Fibroblast of the aortic adventitia (primary cell): ENCODE measurements around the gene MCL1. TPM values are rescaled to one million over a fixed set of nuclear protein-coding genes. Genes with fewer than 3 reads are reported as not detected.

Source experiments
- DNase-seq: peaks from one replicate; pipeline ENCODE4 v3.0.0-alpha.2; 2010; ENCODE audit warnings: low read depth
- H3K4me3 ChIP-seq: 2 replicates; pipeline ENCODE4 v1.5.1; 2011; ENCODE audit warnings: low read depth, mild to moderate bottlenecking, control low read depth, low read length, moderate library complexity
- CTCF ChIP-seq: IDR thresholded peaks from 2 replicates; pipeline ENCODE4 v1.5.1; 2011; ENCODE audit warnings: mild to moderate bottlenecking, low read length, control low read depth, inconsistent platforms; ENCODE audit not compliant: insufficient read depth
- small RNA-seq: library from RNA; depleted of rRNA; stranded (forward); fragments of <200 nt; gene quantifications from one replicate; pipeline ENCODE3, GENCODE V24; 2012
- total RNA-seq: library from RNA; depleted of rRNA; stranded (reverse); fragments of >200 nt; gene quantifications from 2 replicates; pipeline ENCODE4 v1.2.3, GENCODE V29; 2012; ENCODE audit warnings: low replicate concordance

MCL1 gene
- total RNA-seq, 1 donor, result 212 TPM

DNA sequence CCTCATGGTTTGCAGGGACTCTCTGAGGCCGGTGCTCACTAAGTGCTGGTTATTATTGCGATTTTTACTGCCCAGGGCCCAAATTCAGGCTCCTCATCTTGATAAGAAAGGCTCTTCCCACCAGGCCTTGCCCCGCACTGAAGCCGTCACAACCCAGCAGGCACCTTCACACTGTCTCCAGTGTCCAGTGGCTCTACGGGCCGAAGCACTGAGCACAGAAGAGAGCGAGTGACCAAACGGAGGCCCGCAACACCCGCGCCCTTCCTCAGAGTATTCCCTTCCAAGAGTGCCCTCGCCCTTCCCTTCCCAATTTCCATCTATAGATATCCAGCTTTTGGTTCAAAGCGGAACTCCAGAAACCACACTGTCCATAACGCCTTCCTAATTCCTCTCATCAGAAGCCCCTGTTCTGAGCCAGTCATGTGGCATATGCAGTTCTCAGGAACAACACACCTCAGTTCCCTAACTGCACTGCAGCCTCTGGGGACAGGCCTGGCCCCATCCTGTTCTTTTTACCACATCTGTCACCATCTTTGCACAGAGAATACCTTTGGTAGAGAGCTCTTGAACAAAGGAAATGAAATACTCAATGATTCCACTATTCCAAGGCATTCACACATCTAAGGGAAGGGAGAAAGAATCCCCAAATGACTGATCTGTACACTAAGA lies 48.8 kb downstream of the MCL1 start:
- TF ChIP-seq CTCF, result no peak
- H3K4me3 ChIP-seq, result no peak overlapping the region

GRCh38 chr1:150529017-150529416 lies 50.4 kb downstream of the MCL1 start:
- peak; percentile 83 for DNase-seq
- H3K4me3 ChIP-seq, result no peak overlapping the region
- no peak for TF ChIP-seq CTCF

More for the DNA sequence above, 48.8 kb downstream of the MCL1 start:
- no peak for DNase-seq

DNA sequence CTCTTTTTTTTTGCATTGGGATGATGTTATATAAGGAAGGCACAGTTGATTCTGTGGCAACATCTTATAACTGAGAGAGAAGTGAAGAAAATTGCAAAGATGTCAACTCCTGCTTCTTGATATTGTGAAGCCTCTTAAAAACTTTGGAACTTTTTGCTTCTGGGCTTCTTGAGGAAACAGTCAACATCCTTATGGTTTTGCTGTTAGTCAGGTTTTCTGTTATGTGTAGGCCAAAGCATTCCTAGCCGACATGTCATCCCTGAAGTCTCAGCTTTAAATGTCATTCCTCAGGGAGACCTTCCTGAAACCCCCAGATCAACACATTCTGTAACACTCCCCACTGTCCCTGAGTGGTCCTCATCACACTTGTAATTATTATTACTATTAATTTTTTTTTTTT lies 51.2 kb downstream of the MCL1 start:
- DNase-seq, result peak; percentile 63
- no peak overlapping the region for H3K4me3 ChIP-seq
- TF ChIP-seq CTCF, result no peak

- TF ChIP-seq CTCF, result no peak
- H3K4me3 ChIP-seq, result no peak overlapping the region
- DNase-seq, result no peak
Measured at GRCh38 chr1:150525348-150525747, 54.1 kb downstream of the MCL1 start.

Small RNAs within 50 kb of the gene (small RNA-seq; reads per million reads assigned to genes)
- gene MIR4257 (not detected), gene RF00015 (not detected), gene RF00561 (not detected), gene RN7SL473P (not detected), gene RN7SL600P (0.25 reads per million)

Other genes with a start within 250 kb of the MCL1 start
- 12.2 and 19.3 TPM in 2 replicates for gene RPRD2, start 215.5 kb downstream of the MCL1 start, total RNA-seq
- gene TARS2, start 92.2 kb downstream of the MCL1 start, total RNA-seq, result 9.8 and 15.9 TPM in 2 replicates
- gene ECM1, start 71.5 kb downstream of the MCL1 start, total RNA-seq, result 8.0 and 45.2 TPM in 2 replicates
- gene FALEC, start 63.9 kb downstream of the MCL1 start, total RNA-seq, result not detected in 2 replicates
- gene ADAMTSL4, start 30.2 kb downstream of the MCL1 start, total RNA-seq, result 11.9 and 13.0 TPM in 2 replicates
- 82.1 and 156 TPM in 2 replicates for gene ENSA, start 50.0 kb upstream of the MCL1 start, total RNA-seq
- gene GOLPH3L, start 117.5 kb upstream of the MCL1 start, total RNA-seq, result 12.8 and 30.1 TPM in 2 replicates
- not detected in 2 replicates for gene HORMAD1, start 141.3 kb upstream of the MCL1 start, total RNA-seq
- gene CTSS, start 186.2 kb upstream of the MCL1 start, total RNA-seq, result 2.3 and 31.6 TPM in 2 replicates
- gene CTSK, start 228.7 kb upstream of the MCL1 start, total RNA-seq, result 547 and 1,513 TPM in 2 replicates